Osteocyte (in vitro differentiated cells): ENCODE results near the gene TM2D1. TPM values are rescaled to one million over a fixed set of nuclear protein-coding genes. Genes with fewer than 3 reads are reported as not detected.

Experiments
- DNase-seq: peaks from one replicate; pipeline ENCODE4 v3.0.0; 2021; ENCODE audit warnings: mixed read lengths; ENCODE audit not compliant: unreplicated experiment; ENCODE audit errors: extremely low spot score
- H3K27ac Mint-ChIP-seq: one replicate; pipeline ENCODE4 v1.8.0; 2021; ENCODE audit warnings: mild to moderate bottlenecking, mixed read lengths; ENCODE audit not compliant: unreplicated experiment
- H3K27me3 Mint-ChIP-seq: one replicate; pipeline ENCODE4 v1.8.0; 2021; ENCODE audit warnings: mixed read lengths; ENCODE audit not compliant: unreplicated experiment
- H3K36me3 Mint-ChIP-seq: one replicate; pipeline ENCODE4 v1.8.0; 2021; ENCODE audit warnings: mixed read lengths; ENCODE audit not compliant: unreplicated experiment
- H3K4me1 Mint-ChIP-seq: one replicate; pipeline ENCODE4 v1.8.0; 2021; ENCODE audit warnings: mixed read lengths; ENCODE audit not compliant: unreplicated experiment
- H3K4me3 Mint-ChIP-seq: one replicate; pipeline ENCODE4 v1.8.0; 2021; ENCODE audit warnings: mild to moderate bottlenecking, moderate library complexity, mixed read lengths; ENCODE audit not compliant: unreplicated experiment
- H3K9me3 Mint-ChIP-seq: one replicate; pipeline ENCODE4 v1.8.0; 2021; ENCODE audit warnings: mixed read lengths; ENCODE audit not compliant: unreplicated experiment
- total RNA-seq: library from RNA; stranded (reverse); gene quantifications from 2 replicates; pipeline ENCODE4 v1.2.1, GENCODE V29; 2021
- TF ChIP-seq, protein P1 (sequence below): fragments of 200-600 bp; sonication (generic); IDR thresholded peaks from 2 replicates; pipeline ENCODE4 v1.5.0; 2021; ENCODE audit warnings: antibody characterized with exemption, mild to moderate bottlenecking, moderate library complexity

TM2D1 gene
- total RNA-seq, 1 donor from 2014 or later, result 56.9 TPM

DNA sequence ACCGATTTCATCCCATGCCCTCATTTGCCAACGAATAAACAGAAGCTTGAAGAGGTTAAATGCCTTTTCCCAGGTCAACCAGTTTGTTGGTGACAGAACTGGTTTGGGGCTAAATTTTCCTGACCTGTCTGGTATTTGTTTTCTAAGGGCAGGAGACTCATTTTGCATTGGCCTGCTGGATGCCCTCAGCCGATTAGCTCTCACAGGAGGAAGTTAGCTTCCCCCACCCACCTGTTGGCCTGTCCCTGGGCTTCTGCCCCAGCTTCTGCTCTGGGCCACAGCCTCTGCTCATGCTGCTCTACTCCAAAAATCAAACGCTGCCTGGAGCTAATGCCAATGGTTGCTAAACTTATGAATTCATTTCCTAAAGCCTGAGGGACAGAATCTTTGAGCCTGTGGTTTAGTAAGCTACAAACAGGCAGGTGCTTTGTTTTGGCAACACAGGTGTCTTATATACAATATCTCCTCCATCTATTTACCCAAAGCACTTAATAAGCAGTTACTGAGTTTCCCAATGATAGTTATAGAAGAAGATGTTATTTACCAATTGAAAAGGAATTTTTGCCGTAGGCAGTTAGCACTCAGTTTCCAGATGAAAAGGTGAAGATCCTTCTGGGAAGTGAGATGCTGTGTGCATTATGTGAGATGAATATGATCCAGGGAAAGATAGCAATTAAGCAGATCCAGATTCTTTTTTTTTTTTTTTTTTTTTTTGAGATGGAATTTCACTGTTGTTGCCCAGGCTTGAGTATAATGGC lies 82.3 kb downstream of the TM2D1 start:
- no peaks in the 10 kb centered on the region for H3K27me3 Mint-ChIP-seq
- H3K36me3 Mint-ChIP-seq, result no peaks in the 10 kb centered on the region
- TF ChIP-seq, protein P1, sequence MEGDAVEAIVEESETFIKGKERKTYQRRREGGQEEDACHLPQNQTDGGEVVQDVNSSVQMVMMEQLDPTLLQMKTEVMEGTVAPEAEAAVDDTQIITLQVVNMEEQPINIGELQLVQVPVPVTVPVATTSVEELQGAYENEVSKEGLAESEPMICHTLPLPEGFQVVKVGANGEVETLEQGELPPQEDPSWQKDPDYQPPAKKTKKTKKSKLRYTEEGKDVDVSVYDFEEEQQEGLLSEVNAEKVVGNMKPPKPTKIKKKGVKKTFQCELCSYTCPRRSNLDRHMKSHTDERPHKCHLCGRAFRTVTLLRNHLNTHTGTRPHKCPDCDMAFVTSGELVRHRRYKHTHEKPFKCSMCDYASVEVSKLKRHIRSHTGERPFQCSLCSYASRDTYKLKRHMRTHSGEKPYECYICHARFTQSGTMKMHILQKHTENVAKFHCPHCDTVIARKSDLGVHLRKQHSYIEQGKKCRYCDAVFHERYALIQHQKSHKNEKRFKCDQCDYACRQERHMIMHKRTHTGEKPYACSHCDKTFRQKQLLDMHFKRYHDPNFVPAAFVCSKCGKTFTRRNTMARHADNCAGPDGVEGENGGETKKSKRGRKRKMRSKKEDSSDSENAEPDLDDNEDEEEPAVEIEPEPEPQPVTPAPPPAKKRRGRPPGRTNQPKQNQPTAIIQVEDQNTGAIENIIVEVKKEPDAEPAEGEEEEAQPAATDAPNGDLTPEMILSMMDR, result no peak
- no peaks in the 10 kb centered on the region for H3K9me3 Mint-ChIP-seq
- H3K4me3 Mint-ChIP-seq, result no peak overlapping the region
- DNase-seq, result no peak
- H3K4me1 Mint-ChIP-seq, result peaks cover 29% of the 10 kb centered on the region
- no peak overlapping the region for H3K27ac Mint-ChIP-seq

DNA sequence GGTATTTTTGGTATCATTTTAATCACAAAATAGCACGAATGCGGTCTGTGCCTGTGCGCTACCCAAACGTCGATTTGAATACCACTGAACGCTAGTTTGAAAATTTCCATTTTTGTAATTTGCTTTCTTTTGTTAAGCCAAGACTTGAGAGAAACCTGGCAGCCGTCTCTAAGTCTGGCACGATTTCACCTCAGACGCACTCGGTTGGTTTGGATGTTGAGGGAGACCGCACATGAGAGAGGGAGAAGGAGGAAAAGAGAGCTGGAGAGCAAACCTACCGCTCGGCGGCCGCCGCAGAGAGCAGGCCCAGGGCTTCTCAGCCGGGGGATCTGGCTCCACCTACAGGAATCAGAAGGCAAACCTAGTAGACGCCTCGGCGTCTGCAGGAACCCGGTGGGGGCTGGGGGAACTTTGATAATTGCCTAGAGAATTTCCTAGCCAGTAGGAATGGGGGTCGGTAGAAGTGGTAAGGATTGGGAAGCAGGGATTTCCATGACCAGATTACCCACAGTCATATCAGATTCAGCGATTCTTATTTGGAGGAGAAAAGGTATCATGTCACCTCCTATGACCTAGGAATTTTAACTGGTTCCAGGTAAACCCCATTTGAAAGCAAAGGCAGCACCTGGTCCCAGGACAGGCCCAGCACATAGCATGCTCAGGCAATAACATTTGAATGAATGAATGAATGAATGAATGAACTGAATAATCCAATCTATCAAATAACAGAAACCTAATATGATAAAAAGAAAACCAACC lies 83.2 kb downstream of the TM2D1 start:
- Mint-ChIP-seq H3K36me3 (no peaks in the 10 kb centered on the region), H3K9me3 (no peaks in the 10 kb centered on the region), H3K27ac (no peak overlapping the region), H3K4me1 (peaks cover 29% of the 10 kb centered on the region), H3K4me3 (no peak overlapping the region), H3K27me3 (no peaks in the 10 kb centered on the region)
- TF ChIP-seq, protein P1, result peak; percentile 85
- no peak for DNase-seq

DNA sequence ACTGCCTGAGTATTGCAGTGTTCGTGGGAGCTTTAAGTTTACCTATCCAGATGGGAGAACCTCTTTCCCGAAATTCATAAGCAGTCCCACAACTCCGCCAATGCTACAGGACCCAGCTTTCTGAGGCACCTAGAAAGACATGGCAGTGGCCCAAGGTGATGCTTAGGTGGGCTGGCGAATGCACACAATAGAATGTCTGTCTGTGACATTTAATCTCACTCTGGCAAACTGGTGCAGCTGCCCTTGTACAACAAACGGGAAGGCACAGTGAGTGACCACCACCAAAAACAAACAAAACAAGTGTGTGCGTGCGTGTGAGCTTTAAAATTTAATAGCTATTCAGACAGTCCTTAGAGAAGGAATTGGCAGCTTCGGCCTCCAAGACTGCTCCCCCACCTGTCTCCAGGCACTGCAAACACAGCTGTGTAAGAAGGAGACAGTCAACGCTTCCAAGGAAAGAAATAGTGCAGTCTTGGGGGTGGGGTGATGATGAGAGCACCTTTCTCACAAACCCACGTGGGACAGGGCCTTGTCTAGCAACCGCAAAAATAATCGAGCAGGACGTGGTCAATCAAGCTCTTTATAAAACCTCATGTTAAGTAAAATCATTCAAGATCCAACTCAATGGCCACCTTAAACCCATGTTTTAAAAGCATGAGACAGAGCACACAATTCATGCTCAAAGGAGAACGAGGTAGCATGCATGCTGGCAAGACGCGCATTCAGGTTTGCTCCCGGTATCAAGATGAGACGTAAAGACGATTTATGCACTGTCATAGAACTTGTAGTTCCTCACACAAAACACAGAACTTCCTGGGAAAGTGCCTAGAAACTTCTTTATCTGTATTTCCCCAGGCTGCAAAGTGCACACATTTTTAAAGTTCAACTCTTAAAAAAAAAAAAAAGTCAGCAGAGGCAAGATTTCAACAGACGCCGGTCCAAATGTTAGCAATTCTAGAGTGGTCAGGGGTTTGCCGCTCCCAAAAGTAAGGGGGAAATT lies 84.1 kb downstream of the TM2D1 start:
- TF ChIP-seq, protein P1, result no peak
- H3K27me3 Mint-ChIP-seq, result no peaks in the 10 kb centered on the region
- DNase-seq, result no peak
- H3K4me1 Mint-ChIP-seq, result peaks cover 32% of the 10 kb centered on the region
- no peak overlapping the region for H3K27ac Mint-ChIP-seq
- peaks cover 2% of the 10 kb centered on the region for H3K36me3 Mint-ChIP-seq
- H3K4me3 Mint-ChIP-seq, result no peak overlapping the region
- peaks cover 3% of the 10 kb centered on the region for H3K9me3 Mint-ChIP-seq

DNA sequence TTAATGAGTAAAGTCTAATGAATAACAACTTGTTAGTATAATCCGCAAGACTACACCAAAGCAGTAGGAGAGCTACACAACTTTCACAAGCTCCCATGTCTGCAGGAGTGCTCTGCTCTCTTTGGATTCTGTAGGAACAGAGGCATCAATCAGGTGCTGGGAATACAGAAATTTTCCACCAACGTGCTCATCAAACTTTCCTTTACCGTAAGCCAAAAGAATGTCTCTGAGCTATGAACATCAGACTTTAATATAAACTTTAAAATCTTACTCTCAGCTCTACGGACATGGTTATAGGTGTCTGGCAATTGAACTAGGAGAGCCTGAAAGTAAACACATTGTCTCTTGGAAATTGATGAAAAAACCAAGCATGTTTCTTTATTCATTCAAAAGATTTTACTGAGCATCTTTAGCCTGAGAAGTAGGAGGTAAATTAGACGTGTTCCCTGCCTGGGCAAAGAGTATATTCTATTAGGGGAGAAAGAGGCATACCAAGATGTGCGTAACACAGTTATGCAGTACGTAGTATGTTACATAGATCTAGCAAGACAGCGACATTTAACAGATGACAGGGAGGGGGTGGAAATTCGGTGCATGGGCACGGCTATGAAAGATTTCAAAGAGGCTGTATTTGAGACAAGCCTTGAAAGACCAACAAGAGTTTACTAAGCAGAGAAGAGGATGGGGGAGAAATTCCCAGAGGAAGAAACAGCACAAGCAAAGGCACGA lies 85.2 kb downstream of the TM2D1 start:
- peaks cover 3% of the 10 kb centered on the region for H3K9me3 Mint-ChIP-seq
- no peak for DNase-seq
- peaks cover 2% of the 10 kb centered on the region for H3K36me3 Mint-ChIP-seq
- H3K4me3 Mint-ChIP-seq, result no peak overlapping the region
- H3K27me3 Mint-ChIP-seq, result no peaks in the 10 kb centered on the region
- peak overlapping the region; percentile 82 for H3K27ac Mint-ChIP-seq
- H3K4me1 Mint-ChIP-seq, result peaks cover 29% of the 10 kb centered on the region
- TF ChIP-seq, protein P1, result no peak
